ENCODE data around the gene SLC26A2.

DNA sequence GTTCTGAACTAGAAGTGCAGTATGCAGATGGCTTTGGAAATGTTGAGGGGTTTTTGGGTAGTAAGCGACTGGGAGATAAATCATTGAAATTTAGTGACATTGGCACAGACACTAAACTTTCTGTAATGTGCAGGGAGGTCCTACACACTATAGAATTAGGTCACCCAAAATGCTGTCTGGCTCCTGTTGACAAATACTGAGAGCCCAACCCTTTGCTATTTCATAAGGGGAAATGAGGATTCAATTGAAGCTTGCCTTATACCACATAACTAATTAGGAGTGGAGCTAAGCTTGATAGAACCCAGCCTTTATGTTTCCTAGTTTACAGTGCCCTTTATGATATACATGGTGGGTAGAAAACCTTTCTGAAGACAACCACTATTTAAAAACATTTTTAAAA, 62.6 kb downstream of the SLC26A2 start:
- TF ChIP-seq, protein P1, sequence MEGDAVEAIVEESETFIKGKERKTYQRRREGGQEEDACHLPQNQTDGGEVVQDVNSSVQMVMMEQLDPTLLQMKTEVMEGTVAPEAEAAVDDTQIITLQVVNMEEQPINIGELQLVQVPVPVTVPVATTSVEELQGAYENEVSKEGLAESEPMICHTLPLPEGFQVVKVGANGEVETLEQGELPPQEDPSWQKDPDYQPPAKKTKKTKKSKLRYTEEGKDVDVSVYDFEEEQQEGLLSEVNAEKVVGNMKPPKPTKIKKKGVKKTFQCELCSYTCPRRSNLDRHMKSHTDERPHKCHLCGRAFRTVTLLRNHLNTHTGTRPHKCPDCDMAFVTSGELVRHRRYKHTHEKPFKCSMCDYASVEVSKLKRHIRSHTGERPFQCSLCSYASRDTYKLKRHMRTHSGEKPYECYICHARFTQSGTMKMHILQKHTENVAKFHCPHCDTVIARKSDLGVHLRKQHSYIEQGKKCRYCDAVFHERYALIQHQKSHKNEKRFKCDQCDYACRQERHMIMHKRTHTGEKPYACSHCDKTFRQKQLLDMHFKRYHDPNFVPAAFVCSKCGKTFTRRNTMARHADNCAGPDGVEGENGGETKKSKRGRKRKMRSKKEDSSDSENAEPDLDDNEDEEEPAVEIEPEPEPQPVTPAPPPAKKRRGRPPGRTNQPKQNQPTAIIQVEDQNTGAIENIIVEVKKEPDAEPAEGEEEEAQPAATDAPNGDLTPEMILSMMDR (IDR thresholded peaks at IDR 0.05; ENCODE audit: low read depth, low read length, missing input control), result no peak
- TF ChIP-seq YY1 (IDR thresholded peaks at IDR 0.05) (no peak), JUND (IDR thresholded peaks at IDR 0.05) (no peak), RXRA (IDR thresholded peaks at IDR 0.05) (no peak)
